Neutrophil (primary cell): ENCODE data around the gene CRYBG3.

ENCODE experiments used
- H3K27ac ChIP-seq: fragments of 200-600 bp; sonication (generic); 2 replicates; pipeline ENCODE4 v1.5.1; 2016; ENCODE audit warnings: mild to moderate bottlenecking, moderate library complexity
- H3K27me3 ChIP-seq: fragments of 200-600 bp; sonication (generic); 2 replicates; pipeline ENCODE4 v1.6.0; 2016; ENCODE audit warnings: mild to moderate bottlenecking
- H3K36me3 ChIP-seq: fragments of 200-600 bp; sonication (generic); 2 replicates; pipeline ENCODE4 v1.5.1; 2017
- H3K4me1 ChIP-seq, 2 experiments: fragments of 200-600 bp in 1 of 2; sonication (generic) in 1 of 2; 1 replicate in 1 of 2; 2 replicates in 1 of 2; pipeline versions ENCODE4 v1.5.1 to v1.6.1; 2013 to 2016; ENCODE audit warnings: low read depth in 1 of 2, low read length in 1 of 2, mild to moderate bottlenecking in 1 of 2, moderate library complexity in 1 of 2; ENCODE audit not compliant: control insufficient read depth in 1 of 2, insufficient read depth in 1 of 2
- H3K4me3 ChIP-seq, 2 experiments: fragments of 200-600 bp in 1 of 2; sonication (generic) in 1 of 2; 1 replicate in 1 of 2; 2 replicates in 1 of 2; pipeline ENCODE4 v1.5.1; 2013 to 2016; ENCODE audit warnings: low read depth in 1 of 2, low read length in 1 of 2, mild to moderate bottlenecking in 1 of 2, moderate library complexity in 1 of 2
- H3K9me3 ChIP-seq: fragments of 200-600 bp; sonication (generic); 2 replicates; pipeline ENCODE4 v1.5.1; 2016
- CTCF ChIP-seq: fragments of 200-600 bp; sonication (generic); IDR thresholded peaks from 2 replicates; pipeline ENCODE4 v1.5.1; 2016; ENCODE audit warnings: antibody characterized with exemption

Gene CRYBG3

GRCh38 chr3:97860364-97860763 lies 38.6 kb downstream of the CRYBG3 start:
- Histone ChIP-seq H3K27me3 (no peaks in the 10 kb centered on the region), H3K27ac (no peak overlapping the region), H3K4me1 (no peaks in the 10 kb centered on the region), H3K36me3 (no peaks in the 10 kb centered on the region), H3K9me3 (no peaks in the 10 kb centered on the region), H3K4me3 (no peak overlapping the region)
- no peak for TF ChIP-seq CTCF

- H3K4me1 ChIP-seq, result no peaks in the 10 kb centered on the region
- no peak for TF ChIP-seq CTCF
- no peaks in the 10 kb centered on the region for H3K36me3 ChIP-seq
- H3K27me3 ChIP-seq, result no peaks in the 10 kb centered on the region
- no peak overlapping the region for H3K4me3 ChIP-seq
- no peak overlapping the region for H3K27ac ChIP-seq
- no peaks in the 10 kb centered on the region for H3K9me3 ChIP-seq
These were observed 40.8 kb downstream of the CRYBG3 start for GRCh38 chr3:97862582-97862981.

- Histone ChIP-seq H3K27me3 (no peaks in the 10 kb centered on the region), H3K27ac (no peak overlapping the region), H3K4me1 (no peaks in the 10 kb centered on the region), H3K4me3 (no peak overlapping the region), H3K9me3 (no peaks in the 10 kb centered on the region), H3K36me3 (no peaks in the 10 kb centered on the region)
- TF ChIP-seq CTCF, result no peak
These were observed 41.2 kb downstream of the CRYBG3 start for GRCh38 chr3:97863031-97863430.

GRCh38 chr3:97863775-97864174 lies 42.0 kb downstream of the CRYBG3 start:
- no peaks in the 10 kb centered on the region for H3K27me3 ChIP-seq
- no peak overlapping the region for H3K27ac ChIP-seq
- no peaks in the 10 kb centered on the region for H3K4me1 ChIP-seq
- no peak overlapping the region for H3K4me3 ChIP-seq
- no peaks in the 10 kb centered on the region for H3K36me3 ChIP-seq
- no peak for TF ChIP-seq CTCF
- no peaks in the 10 kb centered on the region for H3K9me3 ChIP-seq

GRCh38 chr3:97871186-97871585 lies 49.4 kb downstream of the CRYBG3 start:
- Histone ChIP-seq H3K27me3 (no peaks in the 10 kb centered on the region), H3K27ac (no peak overlapping the region), H3K4me1 (no peaks in the 10 kb centered on the region), H3K36me3 (no peaks in the 10 kb centered on the region), H3K9me3 (no peaks in the 10 kb centered on the region), H3K4me3 (no peak overlapping the region)
- no peak for TF ChIP-seq CTCF
